Measurements from ENCODE around the gene GFER.

DNA sequence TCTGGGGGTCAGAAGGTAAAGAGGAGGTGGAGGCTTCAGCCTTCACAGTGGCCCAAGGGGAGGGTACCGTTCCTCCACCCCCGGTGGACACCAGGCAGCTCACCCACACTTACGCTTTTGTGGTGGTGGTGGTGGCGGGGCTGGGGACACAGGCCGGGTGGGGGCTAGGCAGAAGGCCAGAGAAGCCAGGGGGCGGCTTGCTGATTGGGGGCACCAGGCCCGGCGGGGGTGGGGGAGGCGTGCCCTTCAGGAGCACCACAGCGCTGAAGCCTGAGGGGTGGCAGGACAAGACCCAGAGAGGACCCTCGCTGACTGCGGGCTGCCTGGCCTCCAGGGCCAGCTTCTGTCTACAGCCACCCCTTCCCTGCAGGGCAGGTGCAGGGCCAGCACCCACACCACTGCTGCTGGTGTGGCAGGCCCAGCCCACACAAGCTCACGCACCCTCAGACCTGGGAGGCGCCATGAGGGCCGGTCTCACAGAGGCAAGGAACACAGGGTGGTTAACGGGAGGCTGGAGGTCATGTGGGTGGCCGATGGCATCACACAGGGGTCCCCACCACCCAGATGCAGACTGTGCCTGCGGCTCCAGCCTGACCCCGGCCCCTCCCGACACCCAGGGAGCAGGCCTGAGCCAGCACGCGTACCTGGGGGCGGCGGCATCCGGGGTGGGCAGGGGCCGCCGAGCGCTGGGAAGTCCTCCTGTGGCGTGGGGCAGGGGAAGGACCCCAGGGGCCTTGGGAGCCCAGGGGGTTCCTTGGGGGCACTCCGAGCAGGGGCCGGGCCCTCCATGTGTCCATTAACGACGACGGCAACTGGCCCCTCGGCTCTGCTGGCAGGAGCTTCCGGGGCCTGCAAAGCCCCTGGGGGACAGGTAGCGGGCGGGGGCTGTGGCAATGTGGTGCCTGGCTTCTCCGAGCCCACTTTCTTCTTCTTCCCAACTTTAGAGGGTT is 15.1 kb downstream of the GFER start:
- TF ChIP-seq POLR2AphosphoS5 (IDR thresholded peaks at IDR 0.05): no peak
- TF ChIP-seq, protein P1, sequence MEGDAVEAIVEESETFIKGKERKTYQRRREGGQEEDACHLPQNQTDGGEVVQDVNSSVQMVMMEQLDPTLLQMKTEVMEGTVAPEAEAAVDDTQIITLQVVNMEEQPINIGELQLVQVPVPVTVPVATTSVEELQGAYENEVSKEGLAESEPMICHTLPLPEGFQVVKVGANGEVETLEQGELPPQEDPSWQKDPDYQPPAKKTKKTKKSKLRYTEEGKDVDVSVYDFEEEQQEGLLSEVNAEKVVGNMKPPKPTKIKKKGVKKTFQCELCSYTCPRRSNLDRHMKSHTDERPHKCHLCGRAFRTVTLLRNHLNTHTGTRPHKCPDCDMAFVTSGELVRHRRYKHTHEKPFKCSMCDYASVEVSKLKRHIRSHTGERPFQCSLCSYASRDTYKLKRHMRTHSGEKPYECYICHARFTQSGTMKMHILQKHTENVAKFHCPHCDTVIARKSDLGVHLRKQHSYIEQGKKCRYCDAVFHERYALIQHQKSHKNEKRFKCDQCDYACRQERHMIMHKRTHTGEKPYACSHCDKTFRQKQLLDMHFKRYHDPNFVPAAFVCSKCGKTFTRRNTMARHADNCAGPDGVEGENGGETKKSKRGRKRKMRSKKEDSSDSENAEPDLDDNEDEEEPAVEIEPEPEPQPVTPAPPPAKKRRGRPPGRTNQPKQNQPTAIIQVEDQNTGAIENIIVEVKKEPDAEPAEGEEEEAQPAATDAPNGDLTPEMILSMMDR (IDR thresholded peaks at IDR 0.05): no peak
- TF ChIP-seq POLR2A (IDR thresholded peaks at IDR 0.05): no peak
